HepG2 (cell line): ENCODE data around the gene ZNF655. TPM values are rescaled to one million over a fixed set of nuclear protein-coding genes. Genes with fewer than 3 reads are reported as not detected.

Experiments used
- ATAC-seq: fragments of 200-7000 bp; cut with Tn5 transposase; 3 replicates; pipeline ENCODE4 v1.9.1; 2020; ENCODE audit warnings: mild to moderate bottlenecking, moderate library complexity
- BruUV-seq: library from RNA; stranded (reverse); fragments of 400-500 nt; replicated peaks from 2 replicates; lab custom pipeline; 2021; lab: Mats Ljungman, UMichigan
- CTCF ChIA-PET: fragments of 300-600 bp; formaldehyde crosslinking; extraction: SDS; loops from one replicate; lab custom pipeline; 2021; ENCODE audit warnings: low total read pairs, inconsistent platforms, low intra/inter-chr PET ratio; lab: Yijun Ruan, JAX
- POLR2A ChIA-PET: fragments of 350-600 bp; sonication (Branson Sonifier 250); formaldehyde crosslinking; loops from one replicate; lab custom pipeline; 2020; ENCODE audit warnings: antibody characterized with exemption, inconsistent platforms; lab: Yijun Ruan, JAX
- DNase-seq: peaks from one replicate; pipeline ENCODE4 v3.0.0-alpha.2; 2015; ENCODE audit warnings: low spot score
- FAIRE-seq: peaks from 3 replicates; lab custom pipeline; 2011; peaks lifted over from hg19 to GRCh38; lab: Jason Lieb, UNC
- H2AFZ ChIP-seq: one replicate; pipeline ENCODE4 v1.6.1; 2011; ENCODE audit warnings: low read length, inconsistent platforms
- H3K27ac ChIP-seq: fragments of 300-600 bp; 3 replicates; pipeline ENCODE4 v1.8.0; 2011; ENCODE audit warnings: mixed run types, mild to moderate bottlenecking, mixed read lengths, low read length, inconsistent platforms; ENCODE audit not compliant: insufficient read depth; ENCODE audit errors: extremely low read length
- H3K27me3 ChIP-seq, 2 experiments: fragments of 200-600 bp in 1 of 2; 2 replicates in 1 of 2; 3 replicates in 1 of 2; pipeline versions ENCODE4 v1.6.0 to v1.8.0; 2011; ENCODE audit warnings: low read length in 2 of 2, mild to moderate bottlenecking in 2 of 2, moderate library complexity in 2 of 2, inconsistent platforms in 1 of 2; ENCODE audit not compliant: insufficient read depth in 2 of 2, control insufficient read depth in 1 of 2
- H3K36me3 ChIP-seq, 2 experiments: fragments of 200-600 bp in 1 of 2; replicated peaks in 1 of 2; 2 replicates in 1 of 2; 3 replicates in 1 of 2; pipeline versions ENCODE4 v1.5.1 to v1.8.0; 2011; ENCODE audit warnings: low read length in 2 of 2, inconsistent platforms in 1 of 2; ENCODE audit not compliant: insufficient read depth in 2 of 2, control insufficient read depth in 1 of 2
- H3K4me1 ChIP-seq: 2 replicates; pipeline ENCODE4 v1.5.1; 2012; ENCODE audit warnings: low read length, inconsistent platforms; ENCODE audit not compliant: insufficient read depth
- H3K4me2 ChIP-seq: 2 replicates; pipeline ENCODE4 v1.6.0; 2011; ENCODE audit warnings: low read depth, low read length, inconsistent platforms
- H3K4me3 ChIP-seq, 3 experiments: fragments of 200-600 bp in 1 of 3; sonication (generic), shearing (Covaris generic) in 1 of 3; replicated peaks in 1 of 3; 2 replicates each; pipeline ENCODE4 v1.5.1; 2011 to 2016; ENCODE audit warnings: low read length in 3 of 3, inconsistent platforms in 2 of 3, low read depth in 2 of 3, mild to moderate bottlenecking in 2 of 3, control low read depth in 1 of 3, mixed read lengths in 1 of 3; ENCODE audit not compliant: insufficient read depth in 1 of 3
- H3K79me2 ChIP-seq: one replicate; pipeline ENCODE4 v1.6.1; 2011; ENCODE audit warnings: low read length, inconsistent platforms; ENCODE audit not compliant: insufficient read depth
- H3K9ac ChIP-seq: 2 replicates; pipeline ENCODE4 v1.6.0; 2011; ENCODE audit warnings: mild to moderate bottlenecking, low read depth, low read length, inconsistent platforms; ENCODE audit not compliant: insufficient read depth
- H3K9me3 ChIP-seq: 2 replicates; pipeline ENCODE4 v1.5.1; 2012; ENCODE audit warnings: mild to moderate bottlenecking, low read length
- H4K20me1 ChIP-seq: 2 replicates; pipeline ENCODE4 v1.6.0; 2011; ENCODE audit warnings: inconsistent platforms, mild to moderate bottlenecking, low read length, moderate library complexity; ENCODE audit not compliant: insufficient read depth
- FOXA3 ChIP-seq: IDR thresholded peaks from 2 replicates; pipeline ENCODE4 v1.6.1; 2016; ENCODE audit warnings: missing genetic modification reagents, missing compliant biosample characterization
- GMEB1 ChIP-seq: sonication (generic); formaldehyde crosslinking; IDR thresholded peaks from 2 replicates; pipeline ENCODE4 v1.5.1; 2020; ENCODE audit warnings: missing genetic modification reagents, mild to moderate bottlenecking, borderline replicate concordance
- IKZF5 ChIP-seq: IDR thresholded peaks from 2 replicates; pipeline ENCODE4 v1.6.1; 2018; ENCODE audit warnings: missing genetic modification reagents, mild to moderate bottlenecking, missing compliant biosample characterization
- KDM4B ChIP-seq: sonication (generic); formaldehyde crosslinking; IDR thresholded peaks from 2 replicates; pipeline ENCODE4 v1.4.0; 2020; ENCODE audit warnings: missing genetic modification reagents
- MTF2 ChIP-seq: sonication (generic); formaldehyde crosslinking; IDR thresholded peaks from 2 replicates; pipeline ENCODE4 v1.5.0; 2020; ENCODE audit warnings: missing genetic modification reagents, borderline replicate concordance
- NCOA2 ChIP-seq: sonication (generic); formaldehyde crosslinking; IDR thresholded peaks from 2 replicates; pipeline ENCODE4 v1.8.0; 2022; ENCODE audit warnings: inconsistent platforms
- NFYC ChIP-seq: IDR thresholded peaks from 2 replicates; pipeline ENCODE4 v1.6.1; 2016; ENCODE audit warnings: missing genetic modification reagents, missing compliant biosample characterization
- NR2F6 ChIP-seq, 2 experiments: IDR thresholded peaks; 2 replicates each; pipeline ENCODE4 v1.6.1; 2016; ENCODE audit warnings: antibody characterized with exemption in 1 of 2, mild to moderate bottlenecking in 1 of 2
- PATZ1 ChIP-seq: sonication (generic); formaldehyde crosslinking; IDR thresholded peaks from 2 replicates; pipeline ENCODE4 v1.4.0; 2020; ENCODE audit warnings: missing genetic modification reagents
- RAD21 ChIP-seq: fragments of 450-650 bp; formaldehyde crosslinking; IDR thresholded peaks from 2 replicates; pipeline ENCODE4 v1.5.0; 2020; ENCODE audit warnings: mild to moderate bottlenecking
- SOX5 ChIP-seq: IDR thresholded peaks from 2 replicates; pipeline ENCODE4 v1.6.1; 2016; ENCODE audit warnings: borderline replicate concordance
- ZNF337 ChIP-seq: sonication (generic); formaldehyde crosslinking; IDR thresholded peaks from 2 replicates; pipeline ENCODE4 v1.5.1; 2020; ENCODE audit warnings: missing genetic modification reagents, low read depth, mild to moderate bottlenecking, borderline replicate concordance
- ZNF597 ChIP-seq: sonication (generic); formaldehyde crosslinking; IDR thresholded peaks from 2 replicates; pipeline ENCODE4 v1.5.0; 2020; ENCODE audit warnings: missing genetic modification reagents
- ZNF839 ChIP-seq: sonication (generic); formaldehyde crosslinking; IDR thresholded peaks from 2 replicates; pipeline ENCODE4 v1.4.0; 2020; ENCODE audit warnings: missing genetic modification reagents, mild to moderate bottlenecking, borderline replicate concordance
- WGBS: methylation state at CpG from one replicate; pipeline ENCODE4 v1.1.6; 2017; ENCODE audit warnings: low lambda C conversion rate; 5-methylcytosine and 5-hydroxymethylcytosine counted together
- in situ Hi-C: cut with HindIII; loops from 2 replicates; pipeline ENCODE4 v1.10.0; 2017; ENCODE audit warnings: low pct_unique_long_range_greater_than_20kb; ENCODE audit not compliant: extremely low pct_ligation_motif_present
- intact Hi-C: fragments of 100-400 bp; cut with micrococcal nuclease; formaldehyde crosslinking; loops from one replicate; pipeline ENCODE4 v1.10.0; 2022; ENCODE audit not compliant: unreplicated experiment
- polyA plus RNA-seq, 8 experiments: library from polyadenylated mRNA; depleted of rRNA in 3 of 8; stranded (reverse) in 7 of 8; unstranded in 1 of 8; fragments of >200 nt; fragmentation: Illumina TruSeq in 4 of 8; extraction: Trizol in 4 of 8; gene quantifications; 2 replicates each; pipeline versions ENCODE4 v1.2.1 to v1.2.3, GENCODE V29; 2011 to 2016; ENCODE audit warnings: low read depth in 4 of 8, missing spikeins in 1 of 8, mixed read lengths in 1 of 8; ENCODE audit not compliant: insufficient read depth in 1 of 8
- total RNA-seq, 5 experiments: library from RNA; depleted of rRNA; stranded (reverse); fragments of >200 nt; fragmentation: Illumina TruSeq; extraction: Trizol; gene quantifications; 2 replicates each; pipeline ENCODE4 v1.2.3, GENCODE V29; 2016; ENCODE audit warnings: low read depth in 1 of 5

The ZNF655 gene
- total and polyA plus RNA-seq, 2 of the 13 experiments (the other 11 are each of a cell fraction or from before 2014, with no cell fraction given): 53.4 to 75.6 TPM

GRCh38 chr7:99551767-99552463, 6.5 kb upstream of the ZNF655 start, which contains the start of gene FAM200A:
TSS of gene FAM200A (minus strand) at chr7:99552114. CDS start at chr7:99548407, 3,707 bp downstream.
- WGBS: under 1% methylated on average over 18 of the region's 37 CpGs
- Histone ChIP-seq H3K4me3 (peak within 1 kb of the TSS; percentile 72 to 92 (median 88)), H3K4me2 (peak within 1 kb of the TSS; percentile 74), H3K27ac (peak within 1 kb of the TSS; percentile 65), H3K9me3 (no peaks in the 10 kb centered on the region), H3K79me2 (peaks cover 23% of the 10 kb centered on the region), H3K9ac (peak within 1 kb of the TSS; percentile 96), H2AFZ (peak within 1 kb of the TSS; percentile 79), H3K27me3 (no peaks in the 10 kb centered on the region; a peak in 1 of 5 replicates), H3K4me1 (peaks cover 24% of the 10 kb centered on the region), H4K20me1 (no peaks in the 10 kb centered on the region), H3K36me3 (peaks cover 3 to 18% of the 10 kb centered on the region in 2 experiments; a peak in 3 of 5 replicates)
- peak; percentile 80 for FAIRE-seq
- peak; percentile 99 for ATAC-seq
- intact Hi-C loops (no loop called here), in situ Hi-C loops (no loop called here)
- ChIA-PET CTCF (no interaction called here), POLR2A (interaction anchor here (0.9 to 1.2 kb wide), 5 partner anchors 11 to 368 kb away, joined by 3 to 7 read pairs (median 4); partner anchors contain the start of genes TRIM4, ZKSCAN5 and ZNF394)
- DNase-seq: peak; percentile 81
- BruUV-seq: no TSS peak
- TF ChIP-seq FOXA3 (CRISPR knock-in tag) (peak; percentile 56), NR2F6 (IDR thresholded peaks at IDR 0.05) (no peak), NR2F6 (CRISPR knock-in tag; IDR thresholded peaks at IDR 0.05) (peak; percentile 45; the same call in 1 of the 2 replicates), ZNF597 (CRISPR knock-in tag) (no peak), SOX5 (CRISPR knock-in tag) (peak; percentile 53; the same call in 1 of the 2 replicates), NFYC (CRISPR knock-in tag) (peak; percentile 28; the same call in 1 of the 2 replicates), RAD21 (CRISPR knock-in tag) (0 out of 2 replicates have a peak, but pooled peaks have one; percentile 19), NCOA2 (CRISPR knock-in tag) (0 out of 2 replicates have a peak, but pooled peaks have one; percentile 16), ZNF337 (CRISPR knock-in tag) (no peak), MTF2 (CRISPR knock-in tag) (peak; percentile 33; the same call in 1 of the 2 replicates), ZNF839 (CRISPR knock-in tag) (0 out of 2 replicates have a peak, but pooled peaks have one; percentile 68), IKZF5 (peak; percentile 88), KDM4B (CRISPR knock-in tag) (peak; percentile 52; the same call in 1 of the 2 replicates), GMEB1 (CRISPR knock-in tag) (peak; percentile 66), PATZ1 (CRISPR knock-in tag) (0 out of 2 replicates have a peak, but pooled peaks have one; percentile 24)
